Measurements from ENCODE around the gene IL31RA. TPM values are rescaled to one million over a fixed set of nuclear protein-coding genes. Genes with fewer than 3 reads are reported as not detected.
A peak's percentile ranks its signal among the peaks of the same experiment; 100 is the strongest.
"Not testable (repeated sequence)": the region's sequence is repeated elsewhere in the genome, so short reads cannot be mapped to it uniquely, and the experiment has no call there.

The IL31RA gene
- total and polyA plus RNA-seq, 2 of the 13 experiments (the other 11 are each of a cell fraction or from before 2014, with no cell fraction given): not detected

DNA sequence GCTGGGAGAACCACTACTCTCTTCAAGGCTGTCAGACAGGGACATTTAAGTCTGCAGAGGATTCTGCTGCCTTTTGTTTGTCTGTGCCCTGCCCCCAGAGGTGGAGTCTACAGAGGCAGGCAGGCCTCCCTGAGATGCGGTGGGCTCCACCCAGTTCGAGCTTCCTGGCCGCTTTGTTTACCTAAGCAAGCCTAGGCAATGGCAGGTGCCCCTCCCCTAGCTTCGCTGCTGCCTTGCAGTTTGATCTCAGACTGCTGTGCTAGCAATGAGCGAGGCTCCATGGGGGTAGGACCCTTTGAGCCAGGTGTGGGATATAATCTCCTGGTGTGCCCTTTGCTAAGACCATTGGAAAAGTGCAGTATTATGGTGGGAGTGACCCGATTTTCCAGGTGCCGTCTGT is 42.3 kb upstream of the IL31RA start:
- TF ChIP-seq FOXA3 (CRISPR knock-in tag; IDR thresholded peaks at IDR 0.05): 0 out of 2 replicates have a peak, but pooled peaks have one; percentile 23
- TF ChIP-seq ZMYM4 (CRISPR knock-in tag; IDR thresholded peaks at IDR 0.05): peak; percentile 44; the same call in 1 of the 2 replicates
- POLR2A ChIA-PET; TF ChIP-seq FOXA1 (IDR thresholded peaks at IDR 0.05): not testable (repeated sequence)
- peak; percentile 80 for TF ChIP-seq FOXA1 (CRISPR knock-in tag; IDR thresholded peaks at IDR 0.05)

DNA sequence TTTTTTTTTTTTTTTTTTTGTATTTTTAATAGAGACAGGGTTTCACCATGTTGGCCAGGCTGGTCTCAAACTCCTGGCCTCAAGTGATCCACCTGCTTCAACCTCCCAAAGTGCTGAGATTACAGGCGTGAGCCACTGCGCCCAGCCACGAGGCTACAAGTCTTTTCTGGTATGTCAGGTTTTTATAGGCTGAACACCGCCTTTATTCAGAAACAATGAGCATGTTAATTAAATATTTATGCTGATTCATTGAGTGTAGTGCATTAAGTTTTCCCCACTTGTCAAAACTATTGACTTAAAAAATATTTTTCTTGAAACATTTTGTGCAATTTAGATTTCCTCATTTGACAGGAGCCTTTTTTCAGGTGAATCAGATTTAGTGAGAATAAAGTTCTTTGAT is 35.2 kb upstream of the IL31RA start:
- BruUV-seq (replicated peaks); H3K4me2 ChIP-seq (ENCODE audit: low read depth, low read length); H3K27ac ChIP-seq (ENCODE audit: extremely low read length, insufficient read depth, low read length); H3K4me3 ChIP-seq (replicated peaks in 1 of 3; ENCODE audit: insufficient read depth in 1 of 3, low read depth in 2 of 3, low read length in 3 of 3); in situ Hi-C loops (cut with HindIII; ENCODE audit: extremely low pct_ligation_motif_present, low pct_unique_long_range_greater_than_20kb); POLR2A ChIA-PET; CTCF ChIA-PET (ENCODE audit: low intra/inter-chr PET ratio, low total read pairs); ATAC-seq; H3K36me3 ChIP-seq (replicated peaks in 1 of 2; ENCODE audit: control insufficient read depth in 1 of 2, insufficient read depth in 2 of 2, low read length in 2 of 2); H3K79me2 ChIP-seq (ENCODE audit: insufficient read depth, low read length); FAIRE-seq; H3K9ac ChIP-seq (ENCODE audit: insufficient read depth, low read depth, low read length); H4K20me1 ChIP-seq (ENCODE audit: insufficient read depth, low read length); H2AFZ ChIP-seq (ENCODE audit: low read length); H3K9me3 ChIP-seq (ENCODE audit: low read length); H3K27me3 ChIP-seq (ENCODE audit: control insufficient read depth in 1 of 2, insufficient read depth in 2 of 2, low read length in 2 of 2); H3K4me1 ChIP-seq (ENCODE audit: insufficient read depth, low read length); DNase-seq (ENCODE audit: low spot score); intact Hi-C loops (cut with micrococcal nuclease; ENCODE audit: unreplicated experiment): not testable (repeated sequence)
- 78% methylated on average over 4 of the region's 4 CpGs for WGBS (ENCODE audit: low lambda C conversion rate)

More for the DNA sequence above, 42.3 kb upstream of the IL31RA start:
- FAIRE-seq; H3K27me3 ChIP-seq (ENCODE audit: control insufficient read depth in 1 of 2, insufficient read depth in 2 of 2, low read length in 2 of 2); H4K20me1 ChIP-seq (ENCODE audit: insufficient read depth, low read length); H3K27ac ChIP-seq (ENCODE audit: extremely low read length, insufficient read depth, low read length); CTCF ChIA-PET (ENCODE audit: low intra/inter-chr PET ratio, low total read pairs); BruUV-seq (replicated peaks); in situ Hi-C loops (cut with HindIII; ENCODE audit: extremely low pct_ligation_motif_present, low pct_unique_long_range_greater_than_20kb); ATAC-seq; H2AFZ ChIP-seq (ENCODE audit: low read length); H3K4me3 ChIP-seq (replicated peaks in 1 of 3; ENCODE audit: insufficient read depth in 1 of 3, low read depth in 2 of 3, low read length in 3 of 3); intact Hi-C loops (cut with micrococcal nuclease; ENCODE audit: unreplicated experiment); H3K9ac ChIP-seq (ENCODE audit: insufficient read depth, low read depth, low read length); H3K36me3 ChIP-seq (replicated peaks in 1 of 2; ENCODE audit: control insufficient read depth in 1 of 2, insufficient read depth in 2 of 2, low read length in 2 of 2); H3K4me1 ChIP-seq (ENCODE audit: insufficient read depth, low read length); H3K4me2 ChIP-seq (ENCODE audit: low read depth, low read length); H3K79me2 ChIP-seq (ENCODE audit: insufficient read depth, low read length); H3K9me3 ChIP-seq (ENCODE audit: low read length): not testable (repeated sequence)
- DNase-seq (ENCODE audit: low spot score): peak; percentile 24
- WGBS (ENCODE audit: low lambda C conversion rate): no CpG with 5 or more reads among the region's 7 CpGs

Measured in HepG2 (cell line).